GM18868 (cell line): ENCODE results near the gene IFIT1B.
"Not testable (repeated sequence)": the region's sequence is repeated elsewhere in the genome, so short reads cannot be mapped to it uniquely, and the experiment has no call there.

ENCODE experiments used
- ATAC-seq: cut with Tn5 transposase; IDR thresholded peaks from one replicate; pipeline ENCODE4 v1.9.1; 2021; ENCODE audit warnings: mild to moderate bottlenecking, moderate library complexity; ENCODE audit not compliant: unreplicated experiment

IFIT1B gene

DNA sequence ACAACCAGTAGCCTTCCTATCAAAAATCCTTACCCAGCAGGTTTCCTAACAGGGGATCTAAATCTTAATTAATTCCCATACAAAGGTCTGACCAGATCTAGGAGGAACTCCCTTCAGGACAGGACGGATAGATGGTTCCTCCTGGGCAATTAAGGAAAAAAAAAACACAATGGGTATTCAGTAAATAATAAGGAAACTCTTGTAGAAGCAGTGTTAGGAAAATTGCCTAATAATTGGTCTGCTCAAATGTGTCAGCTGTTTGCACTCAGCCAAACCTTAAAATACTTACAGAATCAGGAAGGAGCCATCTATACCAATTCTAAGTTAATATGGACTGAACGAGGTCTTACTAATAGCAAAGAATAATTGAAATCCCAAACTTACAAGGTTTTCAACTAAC is 33.3 kb downstream of the IFIT1B start:
- ATAC-seq, result not testable (repeated sequence)

- ATAC-seq, result not testable (repeated sequence)
Observed at GRCh38 chr10:89412276-89412675, 34.4 kb downstream of the IFIT1B start.

- ATAC-seq, result no peak
Observed at GRCh38 chr10:89413398-89413912, 35.6 kb downstream of the IFIT1B start.

DNA sequence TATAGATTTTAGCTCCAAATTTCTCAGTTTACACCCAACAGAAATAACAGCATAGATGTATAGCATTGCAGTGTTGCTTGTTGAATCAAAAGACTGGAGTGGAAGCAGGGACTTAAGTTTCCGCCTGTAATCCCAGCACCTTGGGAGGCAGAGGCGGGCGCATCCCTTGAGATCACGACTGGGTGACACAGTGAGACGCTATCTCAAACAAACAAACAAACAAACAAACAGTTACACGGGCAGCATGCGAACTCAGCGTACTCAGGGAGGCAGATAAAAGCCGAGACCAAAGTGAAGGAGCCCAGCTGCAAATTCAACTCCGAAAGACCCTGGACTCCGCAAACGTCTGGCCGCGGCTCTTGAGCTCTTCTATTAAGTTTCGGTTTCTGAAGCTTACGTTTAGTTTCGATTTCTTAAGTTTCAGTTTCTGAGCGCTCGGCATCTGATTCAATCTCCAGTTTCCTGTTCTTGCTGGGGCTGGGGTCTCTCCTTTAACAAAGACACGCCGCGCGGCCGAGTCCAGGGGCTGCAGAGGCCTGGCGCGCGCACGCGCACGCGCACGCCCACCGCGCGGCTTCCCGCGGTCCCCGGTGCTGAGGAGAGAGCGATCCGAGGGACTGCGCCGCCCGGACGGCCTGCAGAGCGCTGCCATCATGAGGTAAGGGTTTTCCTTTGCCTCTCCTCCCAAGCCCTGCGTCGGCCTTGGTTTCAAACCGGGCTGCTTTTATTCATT is 36.5 kb downstream of the IFIT1B start, which contains the start of gene IFIT5:
Gene IFIT5 (plus strand): TSS at position 423 of the 733 bp plus-strand sequence. CDS start 231 bp downstream, at position 654.
- peak; percentile 78 for ATAC-seq

- peak; percentile 35 for ATAC-seq
Observed at GRCh38 chr10:89414879-89415821, 37.3 kb downstream of the IFIT1B start.

DNA sequence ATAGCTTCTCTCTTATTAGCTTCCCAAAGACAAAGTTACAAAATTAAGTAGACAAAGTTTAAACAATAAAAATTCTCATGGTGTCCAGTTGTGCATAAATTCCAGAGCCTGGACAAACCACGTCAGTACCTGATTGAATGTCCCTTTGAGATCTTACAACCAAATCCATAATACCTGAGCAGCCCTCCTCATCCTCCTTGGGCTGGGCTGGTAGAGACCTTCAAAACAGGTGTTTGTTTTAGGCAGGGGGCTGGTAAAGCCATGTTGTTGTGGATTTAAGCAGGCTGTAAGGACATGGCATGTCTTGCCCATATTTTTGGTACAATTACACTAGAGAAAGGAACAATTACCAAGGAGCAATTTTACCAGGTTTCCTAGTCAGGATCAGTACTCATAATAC is 38.6 kb downstream of the IFIT1B start:
- ATAC-seq, result no peak

GRCh38 chr10:89419548-89419947 is 41.7 kb downstream of the IFIT1B start:
- ATAC-seq, result no peak

DNA sequence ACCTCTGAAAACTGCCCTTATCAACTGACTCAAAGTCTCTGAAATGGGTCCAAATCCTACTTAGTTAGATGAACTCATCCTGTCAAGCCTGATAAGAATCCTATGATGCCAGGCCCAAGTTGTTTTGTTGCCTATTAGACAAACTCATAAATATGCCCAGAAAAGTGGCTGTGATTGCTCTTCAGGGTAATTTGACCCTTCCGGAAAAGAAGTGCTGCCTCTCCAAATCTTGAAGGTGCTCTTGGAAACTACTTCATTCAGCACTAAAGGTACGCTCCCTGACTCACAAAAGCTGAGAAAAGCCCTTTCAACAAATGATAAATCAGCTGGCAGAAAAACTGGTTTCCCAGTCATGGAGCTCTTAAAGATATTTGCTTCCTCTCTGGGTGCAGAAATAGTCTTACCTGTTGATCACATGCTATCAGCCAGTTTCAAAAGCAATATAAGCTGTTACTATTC is 43.2 kb downstream of the IFIT1B start:
- no peak for ATAC-seq

GRCh38 chr10:89425000-89425399 is 47.1 kb downstream of the IFIT1B start:
- no peak for ATAC-seq

DNA sequence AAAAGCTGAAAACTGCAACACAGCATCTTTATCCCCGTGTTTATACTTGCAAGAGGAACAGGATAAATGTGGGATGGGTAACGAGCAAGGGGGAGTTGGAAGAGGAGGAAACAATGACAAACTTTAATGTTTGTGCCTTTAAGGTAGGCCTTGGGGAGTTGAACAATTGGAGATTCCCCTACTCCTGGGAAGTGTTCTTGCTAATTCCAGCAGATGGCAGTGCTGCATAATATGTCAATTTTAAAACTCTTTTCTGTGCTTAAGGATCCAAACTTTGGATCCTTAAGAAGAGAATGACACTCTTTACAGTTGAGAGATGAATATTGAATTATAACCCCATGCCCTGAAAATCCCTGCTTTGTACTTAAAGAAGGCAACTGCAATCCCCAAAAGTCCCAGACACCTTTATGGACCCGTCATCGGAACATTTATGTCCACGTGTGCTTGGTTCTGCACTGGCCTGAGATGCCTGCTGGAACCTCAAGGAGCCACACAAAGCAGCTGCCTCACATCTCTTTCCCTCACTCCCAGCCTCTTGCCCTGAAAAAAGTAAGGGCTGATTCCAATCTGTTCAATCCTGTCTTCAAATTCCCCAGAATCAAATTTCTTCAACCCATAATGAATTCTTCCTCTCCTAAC is 48.5 kb downstream of the IFIT1B start:
- ATAC-seq, result peak; percentile 70

GRCh38 chr10:89427629-89428028 is 49.8 kb downstream of the IFIT1B start:
- no peak for ATAC-seq

DNA sequence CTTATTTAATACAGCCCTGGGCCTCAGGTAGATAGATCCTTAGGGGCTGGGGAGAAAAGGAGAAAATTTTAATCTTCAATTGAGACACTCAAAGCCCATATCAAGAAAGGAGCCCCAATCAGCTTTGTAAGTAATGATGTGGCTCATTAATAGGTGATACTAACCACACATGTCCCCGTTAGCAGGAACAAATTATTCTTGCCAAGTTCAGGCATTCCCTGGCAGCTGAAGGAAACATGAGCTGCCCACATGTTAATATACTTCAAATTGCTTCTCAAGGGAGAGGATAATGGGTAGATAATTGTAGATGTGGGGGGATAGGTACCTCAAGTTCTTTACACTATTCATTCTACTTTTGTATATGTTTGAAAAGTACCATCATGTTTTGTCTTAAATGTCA is 51.0 kb downstream of the IFIT1B start:
- no peak for ATAC-seq

DNA sequence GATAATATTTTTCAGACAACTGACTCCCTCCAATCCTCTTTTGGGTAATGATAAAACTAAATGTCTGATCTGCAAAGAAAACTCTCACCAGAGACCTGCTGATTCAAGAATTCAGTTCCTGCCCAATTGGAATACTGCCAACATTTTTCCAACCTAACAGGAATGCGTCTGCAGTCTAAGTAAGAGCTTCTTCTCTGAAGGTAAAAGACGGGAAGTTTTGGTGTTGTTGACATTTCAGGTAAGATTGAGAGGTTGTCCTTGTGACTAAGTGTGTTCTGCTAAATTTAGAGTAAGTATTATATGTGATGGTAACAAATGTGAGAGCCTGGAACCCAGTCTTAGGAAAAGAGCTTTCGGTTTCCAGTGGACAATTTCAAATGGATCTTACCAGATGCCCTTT is 54.1 kb downstream of the IFIT1B start:
- ATAC-seq, result no peak
